IPS-18a (cell line): ENCODE measurements around the gene SMOC1.

Experiments
- H3K27ac ChIP-seq: one replicate; pipeline ENCODE4 v1.5.1; 2013; ENCODE audit warnings: low read length
- H3K27me3 ChIP-seq: one replicate; pipeline ENCODE4 v1.6.1; 2013; ENCODE audit warnings: mild to moderate bottlenecking, low read length; ENCODE audit not compliant: control insufficient read depth, insufficient read depth
- H3K36me3 ChIP-seq: one replicate; pipeline ENCODE4 v1.6.1; 2013; ENCODE audit warnings: low read depth, low read length; ENCODE audit not compliant: control insufficient read depth
- H3K4me1 ChIP-seq: one replicate; pipeline ENCODE4 v1.6.1; 2013; ENCODE audit warnings: low read depth, low read length; ENCODE audit not compliant: control insufficient read depth
- H3K4me3 ChIP-seq: one replicate; pipeline ENCODE4 v1.5.1; 2013; ENCODE audit warnings: low read length
- H3K9ac ChIP-seq: one replicate; pipeline ENCODE4 v1.6.1; 2013; ENCODE audit warnings: mild to moderate bottlenecking, low read length, moderate library complexity
- H3K9me3 ChIP-seq: one replicate; pipeline ENCODE4 v1.6.1; 2013; ENCODE audit warnings: low read depth, low read length; ENCODE audit not compliant: control insufficient read depth

Gene SMOC1

DNA sequence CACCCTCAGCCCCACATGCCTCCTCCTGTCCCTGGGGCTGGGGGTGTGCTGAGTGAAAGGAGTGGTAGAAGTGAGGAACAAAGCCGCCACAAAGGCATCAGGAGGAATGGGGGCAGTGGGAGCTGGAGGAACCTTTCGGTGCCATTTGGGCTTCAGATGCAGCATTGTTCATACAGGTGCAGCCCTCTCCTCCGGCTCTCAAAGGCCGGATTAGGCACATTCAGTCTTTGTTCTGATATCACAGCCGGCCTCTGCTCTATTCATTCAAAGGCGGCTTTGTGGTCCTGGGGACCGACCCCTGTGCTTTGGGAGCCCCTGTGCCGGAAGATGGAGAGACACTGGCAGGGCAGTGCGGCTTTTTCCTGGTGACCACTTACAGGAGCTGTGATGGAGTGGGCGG is 53.2 kb downstream of the SMOC1 start:
- H3K4me3 ChIP-seq, result no peak overlapping the region
- H3K9me3 ChIP-seq, result no peaks in the 10 kb centered on the region
- no peaks in the 10 kb centered on the region for H3K36me3 ChIP-seq
- no peaks in the 10 kb centered on the region for H3K27me3 ChIP-seq
- H3K9ac ChIP-seq, result no peak overlapping the region
- peaks cover 8% of the 10 kb centered on the region for H3K4me1 ChIP-seq
- H3K27ac ChIP-seq, result no peak overlapping the region

- H3K9ac ChIP-seq, result no peak overlapping the region
- no peaks in the 10 kb centered on the region for H3K9me3 ChIP-seq
- peaks cover 8% of the 10 kb centered on the region for H3K4me1 ChIP-seq
- H3K36me3 ChIP-seq, result no peaks in the 10 kb centered on the region
- no peak overlapping the region for H3K4me3 ChIP-seq
- no peak overlapping the region for H3K27ac ChIP-seq
- no peaks in the 10 kb centered on the region for H3K27me3 ChIP-seq
Measured at GRCh38 chr14:69933623-69934275, 54.5 kb downstream of the SMOC1 start.

- Histone ChIP-seq H3K27me3 (no peaks in the 10 kb centered on the region), H3K27ac (no peak overlapping the region), H3K4me3 (no peak overlapping the region), H3K9ac (no peak overlapping the region), H3K36me3 (no peaks in the 10 kb centered on the region), H3K9me3 (no peaks in the 10 kb centered on the region), H3K4me1 (peaks cover 4% of the 10 kb centered on the region)
Measured at GRCh38 chr14:69937367-69938081, 58.3 kb downstream of the SMOC1 start.

DNA sequence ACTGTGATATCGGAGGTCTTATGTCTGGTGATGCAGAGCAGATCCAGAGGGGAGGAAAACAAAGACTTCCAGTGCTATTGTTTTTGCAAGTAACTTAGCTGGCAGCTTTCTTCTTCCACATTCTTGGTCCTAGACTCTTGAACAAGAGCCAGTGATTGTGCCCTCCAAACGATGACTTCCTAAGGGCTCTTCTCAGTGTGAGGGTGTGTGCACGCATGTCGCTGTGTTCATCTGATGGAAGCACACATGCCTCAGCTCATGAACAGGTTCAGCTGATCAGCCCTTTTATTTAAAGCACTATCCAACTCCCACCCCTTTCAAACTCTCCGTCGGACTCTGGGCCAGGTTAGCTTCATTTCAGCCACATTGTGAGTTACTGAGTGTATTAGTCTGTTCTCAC is 59.5 kb downstream of the SMOC1 start:
- no peak overlapping the region for H3K9ac ChIP-seq
- H3K27me3 ChIP-seq, result no peaks in the 10 kb centered on the region
- H3K36me3 ChIP-seq, result no peaks in the 10 kb centered on the region

DNA sequence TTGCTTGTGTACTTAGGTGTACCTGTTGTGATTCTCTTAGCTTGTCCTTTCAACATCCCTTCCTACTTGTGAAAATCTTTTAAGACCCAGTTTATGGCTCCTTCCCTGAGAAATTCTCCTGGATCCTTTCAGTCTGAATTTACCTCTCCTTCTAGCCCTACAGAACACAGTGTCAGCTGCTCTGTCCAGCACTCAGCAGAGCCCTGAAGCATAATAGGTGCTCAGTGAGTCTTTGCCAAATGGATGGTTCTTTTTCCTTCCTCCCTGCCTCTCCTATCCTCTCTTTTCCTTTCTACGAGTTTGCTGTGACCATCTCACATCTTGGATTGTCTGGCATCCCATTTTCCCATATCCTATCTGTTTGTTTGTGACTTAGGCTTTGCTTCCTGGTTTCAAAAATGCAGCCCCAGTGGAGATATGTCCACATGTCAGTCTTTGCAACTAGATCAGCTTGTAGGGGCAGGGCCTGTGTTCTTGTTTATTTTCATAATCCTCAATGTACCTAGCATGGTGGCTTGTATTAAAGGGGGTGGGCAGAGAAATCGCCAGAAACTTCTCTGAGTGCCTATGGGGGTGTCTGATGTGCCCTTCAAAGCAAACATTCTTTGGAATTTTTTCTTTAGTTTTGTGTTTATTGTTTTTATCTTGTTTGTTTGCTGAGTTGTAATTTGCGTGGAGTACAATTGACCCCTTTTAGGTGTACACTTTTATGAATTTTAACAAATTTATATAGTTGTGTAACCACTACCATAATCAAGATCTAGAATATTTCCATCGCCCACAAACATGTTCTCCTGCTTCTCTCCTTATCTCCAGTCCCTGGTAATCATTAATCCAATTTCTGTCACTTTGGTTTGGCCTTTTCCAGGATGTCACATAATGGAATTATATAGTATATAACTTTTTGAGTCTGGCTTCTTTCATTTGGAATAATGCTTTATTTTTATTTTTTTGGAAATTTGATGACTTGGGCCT is 62.8 kb downstream of the SMOC1 start:
- Histone ChIP-seq H3K27me3 (no peaks in the 10 kb centered on the region), H3K9me3 (peaks cover 7% of the 10 kb centered on the region), H3K36me3 (no peaks in the 10 kb centered on the region), H3K27ac (no peak overlapping the region), H3K4me3 (no peak overlapping the region), H3K4me1 (no peaks in the 10 kb centered on the region), H3K9ac (no peak overlapping the region)

More for the DNA sequence above, 59.5 kb downstream of the SMOC1 start:
- Histone ChIP-seq H3K4me1 (no peaks in the 10 kb centered on the region), H3K27ac (no peak overlapping the region), H3K9me3 (no peaks in the 10 kb centered on the region), H3K4me3 (no peak overlapping the region)

DNA sequence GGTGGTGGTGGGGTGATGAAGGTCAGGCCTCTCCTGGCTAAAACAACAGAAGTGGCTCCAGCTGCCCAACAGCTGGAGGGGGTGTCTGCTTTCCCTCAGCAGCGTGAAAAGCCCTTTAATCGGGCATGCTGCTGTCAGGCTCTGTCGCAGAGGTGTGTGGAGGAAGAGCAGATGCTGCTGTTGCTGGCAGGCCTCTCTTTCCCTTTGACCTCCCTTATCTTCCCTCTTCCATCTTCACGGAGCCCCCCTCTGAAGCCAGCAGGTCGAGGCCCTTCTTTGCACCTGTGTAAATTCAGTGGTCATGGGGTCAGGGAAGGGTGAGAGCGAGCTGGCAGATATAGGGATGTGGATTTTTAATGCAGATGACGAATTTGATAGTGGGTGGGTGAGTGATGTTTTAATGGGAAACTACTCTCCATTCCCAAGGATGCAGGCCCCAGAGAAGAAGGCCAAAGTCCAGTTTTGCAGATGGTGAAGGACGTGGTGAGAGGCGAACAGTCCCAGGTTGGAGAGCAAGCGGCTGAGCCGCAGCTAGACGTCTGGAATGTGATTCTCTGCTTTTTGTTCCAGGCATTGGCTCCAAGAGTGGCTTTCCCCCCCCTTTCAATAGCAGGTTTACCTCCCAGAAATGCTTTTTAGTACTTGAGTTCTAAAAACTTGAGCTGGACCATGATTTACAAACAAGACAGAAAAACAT is 64.0 kb downstream of the SMOC1 start:
- no peak overlapping the region for H3K27ac ChIP-seq
- H3K9ac ChIP-seq, result no peak overlapping the region
- no peak overlapping the region for H3K4me3 ChIP-seq
- H3K9me3 ChIP-seq, result peaks cover 7% of the 10 kb centered on the region
- no peaks in the 10 kb centered on the region for H3K36me3 ChIP-seq
- no peaks in the 10 kb centered on the region for H3K4me1 ChIP-seq
- H3K27me3 ChIP-seq, result no peaks in the 10 kb centered on the region

DNA sequence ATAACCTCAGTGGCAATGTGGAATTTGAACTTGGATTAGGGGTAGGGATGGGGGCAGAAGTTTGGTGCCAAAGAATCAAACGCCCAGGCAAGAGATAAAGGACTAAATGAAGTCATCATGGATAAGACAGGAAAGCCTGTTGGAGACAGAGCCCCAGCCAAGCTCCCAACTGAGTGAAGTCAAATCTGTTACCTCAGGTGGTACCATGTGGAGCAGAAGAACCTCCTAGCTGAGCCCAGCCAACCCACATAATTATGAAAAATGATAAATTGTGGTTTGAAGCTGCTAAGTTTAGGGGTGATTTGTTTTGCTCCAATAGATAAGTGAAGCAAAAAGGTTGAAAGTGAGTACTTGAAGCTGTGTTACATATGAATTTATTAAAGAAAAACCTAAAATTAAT is 66.1 kb downstream of the SMOC1 start:
- no peaks in the 10 kb centered on the region for H3K36me3 ChIP-seq
- H3K4me1 ChIP-seq, result no peaks in the 10 kb centered on the region
- peaks cover 7% of the 10 kb centered on the region for H3K9me3 ChIP-seq
- H3K27ac ChIP-seq, result no peak overlapping the region
- no peak overlapping the region for H3K9ac ChIP-seq
- H3K27me3 ChIP-seq, result no peaks in the 10 kb centered on the region
- no peak overlapping the region for H3K4me3 ChIP-seq

- Histone ChIP-seq H3K4me1 (no peaks in the 10 kb centered on the region), H3K27me3 (no peaks in the 10 kb centered on the region), H3K9ac (no peak overlapping the region)
Measured at GRCh38 chr14:69945912-69946311, 66.7 kb downstream of the SMOC1 start.

GRCh38 chr14:69948351-69948750 is 69.1 kb downstream of the SMOC1 start:
- H3K36me3 ChIP-seq, result no peaks in the 10 kb centered on the region
- H3K9me3 ChIP-seq, result peaks cover 7% of the 10 kb centered on the region
- H3K27me3 ChIP-seq, result no peaks in the 10 kb centered on the region
- H3K27ac ChIP-seq, result no peak overlapping the region
- H3K4me1 ChIP-seq, result no peaks in the 10 kb centered on the region
- H3K9ac ChIP-seq, result no peak overlapping the region
- H3K4me3 ChIP-seq, result no peak overlapping the region

More at GRCh38 chr14:69945912-69946311, 66.7 kb downstream of the SMOC1 start:
- H3K9me3 ChIP-seq, result peaks cover 7% of the 10 kb centered on the region
- H3K4me3 ChIP-seq, result no peak overlapping the region
- no peaks in the 10 kb centered on the region for H3K36me3 ChIP-seq
- H3K27ac ChIP-seq, result no peak overlapping the region

- Histone ChIP-seq H3K4me1 (no peaks in the 10 kb centered on the region), H3K27ac (no peak overlapping the region), H3K4me3 (no peak overlapping the region), H3K27me3 (no peaks in the 10 kb centered on the region), H3K9ac (no peak overlapping the region), H3K9me3 (no peaks in the 10 kb centered on the region), H3K36me3 (no peaks in the 10 kb centered on the region)
Measured at GRCh38 chr14:69951263-69951662, 72.0 kb downstream of the SMOC1 start.

GRCh38 chr14:69951935-69952334 is 72.7 kb downstream of the SMOC1 start:
- no peaks in the 10 kb centered on the region for H3K9me3 ChIP-seq
- no peaks in the 10 kb centered on the region for H3K4me1 ChIP-seq
- H3K36me3 ChIP-seq, result no peaks in the 10 kb centered on the region
- no peak overlapping the region for H3K27ac ChIP-seq
- no peaks in the 10 kb centered on the region for H3K27me3 ChIP-seq
- H3K4me3 ChIP-seq, result no peak overlapping the region
- H3K9ac ChIP-seq, result no peak overlapping the region
